GM12878 (cell line): ENCODE measurements around the gene GRIN2D. TPM values are rescaled to one million over a fixed set of nuclear protein-coding genes. Genes with fewer than 3 reads are reported as not detected.

ENCODE experiments used
- CREB1 ChIP-seq: IDR thresholded peaks from 2 replicates; pipeline ENCODE4 v1.6.1; 2012; ENCODE audit warnings: low read depth, mild to moderate bottlenecking, inconsistent platforms
- HCFC1 ChIP-seq: fragments of 150-350 bp; IDR thresholded peaks from 2 replicates; pipeline ENCODE4 v1.6.1; 2014; ENCODE audit warnings: low read length
- HDAC2 ChIP-seq: fragments of 200-600 bp; sonication (generic); IDR thresholded peaks from 2 replicates; pipeline ENCODE4 v1.6.1; 2017
- IKZF2 ChIP-seq, 2 experiments: fragments of 450-650 bp; IDR thresholded peaks; 2 replicates each; pipeline ENCODE4 v1.6.1; 2017; ENCODE audit warnings: mild to moderate bottlenecking in 2 of 2, moderate library complexity in 2 of 2
- MEF2B ChIP-seq: fragments of 450-650 bp; IDR thresholded peaks from 2 replicates; pipeline ENCODE4 v1.6.1; 2018; ENCODE audit warnings: mild to moderate bottlenecking, moderate library complexity; ENCODE audit not compliant: partially characterized antibody, poor library complexity, severe bottlenecking
- MXI1 ChIP-seq: fragments of 150-350 bp; IDR thresholded peaks from 2 replicates; pipeline ENCODE4 v1.6.1; 2011; ENCODE audit warnings: low read depth, mild to moderate bottlenecking, inconsistent platforms, low read length, improper control_type of control experiment
- NBN ChIP-seq: fragments of 450-650 bp; IDR thresholded peaks from 2 replicates; pipeline ENCODE4 v1.6.1; 2016
- SREBF1 ChIP-seq: IDR thresholded peaks from 2 replicates; pipeline ENCODE4 v1.6.1; 2012; ENCODE audit warnings: mild to moderate bottlenecking, low read length
- TCF7 ChIP-seq: IDR thresholded peaks from 2 replicates; pipeline ENCODE4 v1.6.1; 2014; ENCODE audit warnings: antibody characterized with exemption, borderline replicate concordance
- YY1 ChIP-seq: IDR thresholded peaks from 2 replicates; pipeline ENCODE4 v1.6.1; 2011; ENCODE audit warnings: low read depth, mild to moderate bottlenecking, low read length
- polyA plus RNA-seq, 11 experiments: library from polyadenylated mRNA; depleted of rRNA in 4 of 11; unstranded in 6 of 11; stranded (reverse) in 5 of 11; fragments of >200 nt; fragmentation: Nextera tagmentation in 4 of 11; fragmentation: Illumina TruSeq in 1 of 11; extraction: Ambion mirVana in 4 of 11; extraction: Trizol in 1 of 11; gene quantifications; 1 replicate in 1 of 11; 2 replicates in 10 of 11; pipeline versions ENCODE4 v1.2.1 to v1.2.3, GENCODE V29; 2011 to 2016; ENCODE audit warnings: inconsistent platforms in 2 of 11, missing spikeins in 2 of 11, low read depth in 1 of 11
- total RNA-seq, 4 experiments: library from RNA; depleted of rRNA in 3 of 4; stranded (reverse); fragments of >200 nt in 3 of 4; fragmentation: Illumina TruSeq in 1 of 4; extraction: Trizol in 1 of 4; gene quantifications; 2 replicates each; pipeline versions ENCODE4 v1.2.1 to v1.2.3, GENCODE V29; 2013 to 2021
- TF ChIP-seq, protein P1 (sequence below): IDR thresholded peaks from 2 replicates; pipeline ENCODE4 v1.6.1; 2012; ENCODE audit warnings: mild to moderate bottlenecking, low read depth, low read length
- TF ChIP-seq, protein P2 (sequence below): fragments of 450-650 bp; IDR thresholded peaks from 2 replicates; pipeline ENCODE4 v1.6.1; 2017; ENCODE audit warnings: mild to moderate bottlenecking, moderate library complexity
- TF ChIP-seq, protein P3 (sequence below): fragments of 450-650 bp; conservative IDR thresholded peaks from 2 replicates; pipeline ENCODE4 v1.6.1; 2017; ENCODE audit warnings: mild to moderate bottlenecking, moderate library complexity
- TF ChIP-seq, protein P4 (sequence below): IDR thresholded peaks from 2 replicates; pipeline ENCODE4 v1.6.1; 2012; ENCODE audit warnings: improper control_type of control experiment, low read depth, low read length; ENCODE audit not compliant: insufficient replicate concordance

GRIN2D gene
- total and polyA plus RNA-seq, 10 of the 15 experiments (the other 5 are each of a cell fraction or from before 2014, with no cell fraction given): 0.03 to 0.38 (median 0.04) TPM; not detected in 3

DNA sequence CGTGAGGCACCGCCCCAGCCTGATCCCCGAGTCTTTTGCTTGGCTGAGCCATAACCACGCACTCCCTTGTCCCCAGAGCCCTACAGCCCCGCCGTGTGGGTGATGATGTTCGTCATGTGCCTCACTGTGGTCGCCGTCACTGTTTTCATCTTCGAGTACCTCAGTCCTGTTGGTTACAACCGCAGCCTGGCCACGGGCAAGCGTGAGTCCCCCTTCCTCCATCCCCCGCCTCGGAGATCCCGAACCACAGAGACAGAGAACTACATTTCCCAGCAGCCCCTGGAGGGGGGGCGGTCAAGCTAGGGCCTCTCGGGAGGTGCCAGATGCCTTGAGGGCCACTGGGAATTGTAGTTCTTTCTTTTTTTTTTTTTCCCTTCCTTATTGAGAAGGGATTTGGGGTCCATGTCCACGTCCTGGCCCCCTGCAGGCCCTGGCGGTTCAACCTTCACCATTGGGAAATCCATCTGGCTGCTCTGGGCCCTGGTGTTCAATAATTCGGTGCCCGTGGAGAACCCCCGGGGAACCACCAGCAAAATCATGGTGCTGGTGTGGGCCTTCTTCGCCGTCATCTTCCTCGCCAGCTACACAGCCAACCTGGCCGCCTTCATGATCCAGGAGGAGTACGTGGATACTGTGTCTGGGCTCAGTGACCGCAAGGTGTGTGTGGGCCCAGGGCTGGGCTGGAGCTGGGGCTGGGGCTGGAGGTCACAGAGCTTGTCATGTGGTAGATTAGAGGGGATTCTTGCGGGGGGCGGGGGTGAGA, 25.9 kb downstream of the GRIN2D start (continued):
- TF ChIP-seq, protein P1, sequence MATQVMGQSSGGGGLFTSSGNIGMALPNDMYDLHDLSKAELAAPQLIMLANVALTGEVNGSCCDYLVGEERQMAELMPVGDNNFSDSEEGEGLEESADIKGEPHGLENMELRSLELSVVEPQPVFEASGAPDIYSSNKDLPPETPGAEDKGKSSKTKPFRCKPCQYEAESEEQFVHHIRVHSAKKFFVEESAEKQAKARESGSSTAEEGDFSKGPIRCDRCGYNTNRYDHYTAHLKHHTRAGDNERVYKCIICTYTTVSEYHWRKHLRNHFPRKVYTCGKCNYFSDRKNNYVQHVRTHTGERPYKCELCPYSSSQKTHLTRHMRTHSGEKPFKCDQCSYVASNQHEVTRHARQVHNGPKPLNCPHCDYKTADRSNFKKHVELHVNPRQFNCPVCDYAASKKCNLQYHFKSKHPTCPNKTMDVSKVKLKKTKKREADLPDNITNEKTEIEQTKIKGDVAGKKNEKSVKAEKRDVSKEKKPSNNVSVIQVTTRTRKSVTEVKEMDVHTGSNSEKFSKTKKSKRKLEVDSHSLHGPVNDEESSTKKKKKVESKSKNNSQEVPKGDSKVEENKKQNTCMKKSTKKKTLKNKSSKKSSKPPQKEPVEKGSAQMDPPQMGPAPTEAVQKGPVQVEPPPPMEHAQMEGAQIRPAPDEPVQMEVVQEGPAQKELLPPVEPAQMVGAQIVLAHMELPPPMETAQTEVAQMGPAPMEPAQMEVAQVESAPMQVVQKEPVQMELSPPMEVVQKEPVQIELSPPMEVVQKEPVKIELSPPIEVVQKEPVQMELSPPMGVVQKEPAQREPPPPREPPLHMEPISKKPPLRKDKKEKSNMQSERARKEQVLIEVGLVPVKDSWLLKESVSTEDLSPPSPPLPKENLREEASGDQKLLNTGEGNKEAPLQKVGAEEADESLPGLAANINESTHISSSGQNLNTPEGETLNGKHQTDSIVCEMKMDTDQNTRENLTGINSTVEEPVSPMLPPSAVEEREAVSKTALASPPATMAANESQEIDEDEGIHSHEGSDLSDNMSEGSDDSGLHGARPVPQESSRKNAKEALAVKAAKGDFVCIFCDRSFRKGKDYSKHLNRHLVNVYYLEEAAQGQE: no peak
- 0 out of 2 replicates have a peak, but pooled peaks have one; percentile 57 for TF ChIP-seq NBN
- no peak for TF ChIP-seq TCF7
- TF ChIP-seq, protein P2, sequence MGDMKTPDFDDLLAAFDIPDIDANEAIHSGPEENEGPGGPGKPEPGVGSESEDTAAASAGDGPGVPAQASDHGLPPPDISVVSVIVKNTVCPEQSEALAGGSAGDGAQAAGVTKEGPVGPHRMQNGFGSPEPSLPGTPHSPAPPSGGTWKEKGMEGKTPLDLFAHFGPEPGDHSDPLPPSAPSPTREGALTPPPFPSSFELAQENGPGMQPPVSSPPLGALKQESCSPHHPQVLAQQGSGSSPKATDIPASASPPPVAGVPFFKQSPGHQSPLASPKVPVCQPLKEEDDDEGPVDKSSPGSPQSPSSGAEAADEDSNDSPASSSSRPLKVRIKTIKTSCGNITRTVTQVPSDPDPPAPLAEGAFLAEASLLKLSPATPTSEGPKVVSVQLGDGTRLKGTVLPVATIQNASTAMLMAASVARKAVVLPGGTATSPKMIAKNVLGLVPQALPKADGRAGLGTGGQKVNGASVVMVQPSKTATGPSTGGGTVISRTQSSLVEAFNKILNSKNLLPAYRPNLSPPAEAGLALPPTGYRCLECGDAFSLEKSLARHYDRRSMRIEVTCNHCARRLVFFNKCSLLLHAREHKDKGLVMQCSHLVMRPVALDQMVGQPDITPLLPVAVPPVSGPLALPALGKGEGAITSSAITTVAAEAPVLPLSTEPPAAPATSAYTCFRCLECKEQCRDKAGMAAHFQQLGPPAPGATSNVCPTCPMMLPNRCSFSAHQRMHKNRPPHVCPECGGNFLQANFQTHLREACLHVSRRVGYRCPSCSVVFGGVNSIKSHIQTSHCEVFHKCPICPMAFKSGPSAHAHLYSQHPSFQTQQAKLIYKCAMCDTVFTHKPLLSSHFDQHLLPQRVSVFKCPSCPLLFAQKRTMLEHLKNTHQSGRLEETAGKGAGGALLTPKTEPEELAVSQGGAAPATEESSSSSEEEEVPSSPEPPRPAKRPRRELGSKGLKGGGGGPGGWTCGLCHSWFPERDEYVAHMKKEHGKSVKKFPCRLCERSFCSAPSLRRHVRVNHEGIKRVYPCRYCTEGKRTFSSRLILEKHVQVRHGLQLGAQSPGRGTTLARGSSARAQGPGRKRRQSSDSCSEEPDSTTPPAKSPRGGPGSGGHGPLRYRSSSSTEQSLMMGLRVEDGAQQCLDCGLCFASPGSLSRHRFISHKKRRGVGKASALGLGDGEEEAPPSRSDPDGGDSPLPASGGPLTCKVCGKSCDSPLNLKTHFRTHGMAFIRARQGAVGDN: peak; percentile 37; the same call in 1 of the 2 replicates
- peak; percentile 71 for TF ChIP-seq MEF2B
- peak; percentile 78 for TF ChIP-seq SREBF1
- TF ChIP-seq IKZF2 (IDR thresholded peaks at IDR 0.05): peak; percentile 63 to 68; a peak in 3 of 4 replicates
- no peak for TF ChIP-seq HDAC2
- peak; percentile 72 for TF ChIP-seq CREB1
- peak; percentile 99 for TF ChIP-seq HCFC1
- TF ChIP-seq, protein P3, sequence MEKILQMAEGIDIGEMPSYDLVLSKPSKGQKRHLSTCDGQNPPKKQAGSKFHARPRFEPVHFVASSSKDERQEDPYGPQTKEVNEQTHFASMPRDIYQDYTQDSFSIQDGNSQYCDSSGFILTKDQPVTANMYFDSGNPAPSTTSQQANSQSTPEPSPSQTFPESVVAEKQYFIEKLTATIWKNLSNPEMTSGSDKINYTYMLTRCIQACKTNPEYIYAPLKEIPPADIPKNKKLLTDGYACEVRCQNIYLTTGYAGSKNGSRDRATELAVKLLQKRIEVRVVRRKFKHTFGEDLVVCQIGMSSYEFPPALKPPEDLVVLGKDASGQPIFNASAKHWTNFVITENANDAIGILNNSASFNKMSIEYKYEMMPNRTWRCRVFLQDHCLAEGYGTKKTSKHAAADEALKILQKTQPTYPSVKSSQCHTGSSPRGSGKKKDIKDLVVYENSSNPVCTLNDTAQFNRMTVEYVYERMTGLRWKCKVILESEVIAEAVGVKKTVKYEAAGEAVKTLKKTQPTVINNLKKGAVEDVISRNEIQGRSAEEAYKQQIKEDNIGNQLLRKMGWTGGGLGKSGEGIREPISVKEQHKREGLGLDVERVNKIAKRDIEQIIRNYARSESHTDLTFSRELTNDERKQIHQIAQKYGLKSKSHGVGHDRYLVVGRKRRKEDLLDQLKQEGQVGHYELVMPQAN: no peak
- TF ChIP-seq YY1: peak; percentile 88
- no peak for TF ChIP-seq MXI1
- TF ChIP-seq, protein P4, sequence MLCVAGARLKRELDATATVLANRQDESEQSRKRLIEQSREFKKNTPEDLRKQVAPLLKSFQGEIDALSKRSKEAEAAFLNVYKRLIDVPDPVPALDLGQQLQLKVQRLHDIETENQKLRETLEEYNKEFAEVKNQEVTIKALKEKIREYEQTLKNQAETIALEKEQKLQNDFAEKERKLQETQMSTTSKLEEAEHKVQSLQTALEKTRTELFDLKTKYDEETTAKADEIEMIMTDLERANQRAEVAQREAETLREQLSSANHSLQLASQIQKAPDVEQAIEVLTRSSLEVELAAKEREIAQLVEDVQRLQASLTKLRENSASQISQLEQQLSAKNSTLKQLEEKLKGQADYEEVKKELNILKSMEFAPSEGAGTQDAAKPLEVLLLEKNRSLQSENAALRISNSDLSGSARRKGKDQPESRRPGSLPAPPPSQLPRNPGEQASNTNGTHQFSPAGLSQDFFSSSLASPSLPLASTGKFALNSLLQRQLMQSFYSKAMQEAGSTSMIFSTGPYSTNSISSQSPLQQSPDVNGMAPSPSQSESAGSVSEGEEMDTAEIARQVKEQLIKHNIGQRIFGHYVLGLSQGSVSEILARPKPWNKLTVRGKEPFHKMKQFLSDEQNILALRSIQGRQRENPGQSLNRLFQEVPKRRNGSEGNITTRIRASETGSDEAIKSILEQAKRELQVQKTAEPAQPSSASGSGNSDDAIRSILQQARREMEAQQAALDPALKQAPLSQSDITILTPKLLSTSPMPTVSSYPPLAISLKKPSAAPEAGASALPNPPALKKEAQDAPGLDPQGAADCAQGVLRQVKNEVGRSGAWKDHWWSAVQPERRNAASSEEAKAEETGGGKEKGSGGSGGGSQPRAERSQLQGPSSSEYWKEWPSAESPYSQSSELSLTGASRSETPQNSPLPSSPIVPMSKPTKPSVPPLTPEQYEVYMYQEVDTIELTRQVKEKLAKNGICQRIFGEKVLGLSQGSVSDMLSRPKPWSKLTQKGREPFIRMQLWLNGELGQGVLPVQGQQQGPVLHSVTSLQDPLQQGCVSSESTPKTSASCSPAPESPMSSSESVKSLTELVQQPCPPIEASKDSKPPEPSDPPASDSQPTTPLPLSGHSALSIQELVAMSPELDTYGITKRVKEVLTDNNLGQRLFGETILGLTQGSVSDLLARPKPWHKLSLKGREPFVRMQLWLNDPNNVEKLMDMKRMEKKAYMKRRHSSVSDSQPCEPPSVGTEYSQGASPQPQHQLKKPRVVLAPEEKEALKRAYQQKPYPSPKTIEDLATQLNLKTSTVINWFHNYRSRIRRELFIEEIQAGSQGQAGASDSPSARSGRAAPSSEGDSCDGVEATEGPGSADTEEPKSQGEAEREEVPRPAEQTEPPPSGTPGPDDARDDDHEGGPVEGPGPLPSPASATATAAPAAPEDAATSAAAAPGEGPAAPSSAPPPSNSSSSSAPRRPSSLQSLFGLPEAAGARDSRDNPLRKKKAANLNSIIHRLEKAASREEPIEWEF: no peak
